GM21529 (cell line): ENCODE data around the gene SCML2.
"Not testable (repeated sequence)": the region's sequence is repeated elsewhere in the genome, so short reads cannot be mapped to it uniquely, and the experiment has no call there.

Experiments
- ATAC-seq: cut with Tn5 transposase; IDR thresholded peaks from one replicate; pipeline ENCODE4 v1.9.1; 2021; ENCODE audit not compliant: unreplicated experiment

SCML2 gene

GRCh38 chrX:18272222-18272621 lies 82.3 kb downstream of the SCML2 start:
- no peak for ATAC-seq

DNA sequence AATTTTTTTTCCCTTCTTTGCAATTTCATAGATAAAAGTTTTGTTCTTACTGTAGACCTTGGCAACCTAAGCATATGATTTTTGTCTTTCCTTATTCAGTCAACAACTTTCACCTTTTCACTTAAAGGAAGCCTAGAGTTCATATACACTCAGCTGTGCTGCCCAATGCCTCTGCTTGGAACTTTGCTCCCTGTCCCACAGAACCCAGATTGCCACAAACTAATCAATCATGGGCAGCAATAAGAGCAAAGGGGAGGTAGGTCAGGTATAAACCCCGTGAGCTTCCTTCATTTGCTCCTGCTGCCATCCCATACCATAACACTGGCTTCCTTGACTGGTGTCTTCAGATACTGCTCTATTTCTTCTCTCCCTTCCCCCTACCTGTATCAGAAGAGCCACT lies 82.8 kb downstream of the SCML2 start:
- ATAC-seq, result no peak

- no peak for ATAC-seq
Measured at GRCh38 chrX:18271309-18271708, 83.2 kb downstream of the SCML2 start.

GRCh38 chrX:18255059-18255458 lies 99.4 kb downstream of the SCML2 start:
- no peak for ATAC-seq

DNA sequence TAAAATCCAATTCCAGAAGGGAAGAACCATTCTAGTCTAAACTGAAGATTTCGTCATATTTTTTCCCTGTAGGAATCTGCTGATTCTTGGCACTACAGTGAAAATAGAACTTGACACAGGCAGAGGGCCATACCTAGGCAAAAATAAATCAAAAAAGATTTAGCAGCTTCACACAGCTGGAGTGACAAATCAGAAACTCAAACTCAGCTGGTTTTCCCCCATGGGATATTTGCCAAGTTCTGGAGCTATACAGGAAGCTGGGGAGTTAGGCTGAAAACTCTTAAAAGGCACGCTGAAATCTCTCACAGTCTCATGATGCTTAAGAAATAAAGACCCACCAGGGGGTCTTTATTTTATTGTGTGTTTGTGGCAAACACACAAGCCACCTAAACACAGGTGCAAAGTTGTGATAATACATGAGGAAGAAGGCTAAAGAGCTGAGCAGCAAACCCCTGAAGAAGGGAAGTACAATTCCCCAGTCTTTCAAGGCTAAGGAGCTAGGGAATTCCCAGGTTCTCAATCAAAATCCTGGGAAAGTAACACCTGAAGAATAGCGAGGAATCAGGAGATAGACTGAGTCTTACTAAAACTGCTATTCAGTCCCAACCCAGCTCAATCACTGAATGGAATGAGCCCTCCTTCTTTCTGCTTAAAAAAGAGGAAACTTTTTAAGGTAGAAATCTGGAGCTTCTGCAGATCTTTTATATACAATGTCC lies 101.7 kb downstream of the SCML2 start:
- ATAC-seq, result no peak

GRCh38 chrX:18229646-18230045 lies 124.8 kb downstream of the SCML2 start:
- not testable (repeated sequence) for ATAC-seq

DNA sequence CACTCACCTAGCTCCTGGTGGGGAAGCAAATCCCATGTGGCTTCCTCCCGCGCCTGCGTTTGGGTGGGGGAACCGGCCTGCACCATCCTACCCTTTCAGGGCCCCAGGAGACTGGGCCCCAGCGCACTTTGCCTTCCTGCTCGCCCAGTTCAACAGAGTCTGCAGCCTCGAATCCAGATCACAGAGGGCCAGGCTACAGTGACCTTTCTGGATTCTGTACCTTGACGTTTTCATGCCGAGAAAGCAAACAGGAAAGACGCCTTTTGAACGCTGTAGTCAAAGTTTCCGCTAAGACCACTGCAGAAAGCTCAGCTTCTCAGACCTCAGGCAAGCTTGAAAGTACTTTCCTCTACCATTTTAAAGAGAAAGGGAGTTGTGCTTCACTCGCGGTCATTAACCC lies 126.4 kb downstream of the SCML2 start:
- no peak for ATAC-seq

- ATAC-seq, result no peak
Measured at GRCh38 chrX:18227458-18227857, 127.0 kb downstream of the SCML2 start.

- ATAC-seq, result no peak
Measured at GRCh38 chrX:18220786-18221185, 133.7 kb downstream of the SCML2 start, which contains the start of gene BEND2. TSS of gene BEND2 (minus strand) at chrX:18220886. CDS start at chrX:18220750, 136 bp downstream.

DNA sequence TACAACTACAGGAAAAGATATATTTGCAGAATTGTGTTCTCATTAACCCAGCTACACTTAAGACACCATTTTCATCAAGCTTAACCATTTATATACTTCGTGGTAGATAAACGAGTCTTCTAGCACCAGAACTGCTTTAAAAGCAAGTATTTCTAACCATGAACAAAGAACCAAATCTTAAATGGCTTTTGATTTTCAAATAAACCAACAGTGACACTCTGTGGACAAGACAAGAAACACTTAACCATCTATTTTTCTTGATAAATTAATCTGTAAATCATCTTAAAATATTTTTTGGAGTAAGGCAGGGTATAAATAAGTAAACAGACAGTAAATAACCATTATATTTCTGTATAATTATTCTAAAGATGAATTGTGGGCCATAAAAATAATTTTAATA lies 144.0 kb downstream of the SCML2 start:
- no peak for ATAC-seq

DNA sequence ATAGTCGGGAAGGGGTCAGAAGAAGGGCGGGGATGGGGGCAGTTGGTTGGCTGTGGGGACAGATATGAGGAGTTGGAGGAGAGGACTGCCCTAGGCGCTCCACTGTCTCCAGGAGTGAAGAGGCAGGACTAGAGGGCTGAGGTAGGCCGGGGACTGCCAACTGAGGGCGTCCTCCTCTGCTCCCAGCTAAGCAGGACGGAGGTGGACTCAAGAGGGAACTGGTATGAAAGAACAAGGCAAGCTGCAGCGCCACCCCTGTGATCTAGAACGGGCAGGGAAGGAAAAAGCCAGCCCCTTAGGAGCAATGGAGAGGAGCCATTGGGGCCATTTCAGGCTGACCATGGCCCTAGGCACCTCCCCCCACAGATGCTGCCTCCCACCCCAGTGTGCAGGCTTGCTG lies 147.8 kb downstream of the SCML2 start:
- no peak for ATAC-seq

DNA sequence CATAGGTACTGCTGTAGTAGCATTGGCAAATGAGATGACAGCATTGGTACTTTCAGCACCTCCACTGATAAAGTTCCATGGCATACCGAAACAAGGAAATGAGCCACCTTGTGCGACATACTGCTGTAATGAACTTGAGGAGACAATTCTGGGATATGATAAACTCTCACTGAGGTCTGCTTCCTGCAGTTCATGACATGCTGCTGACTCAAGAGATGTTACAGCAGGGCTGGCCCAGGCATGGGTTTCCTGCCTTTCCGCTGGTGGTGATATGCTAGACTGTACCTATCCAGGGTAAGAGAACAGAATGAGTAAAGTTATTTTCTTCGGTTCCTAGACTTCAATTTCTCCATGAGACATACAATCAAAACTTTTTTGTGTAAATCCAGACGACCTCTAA lies 150.9 kb downstream of the SCML2 start:
- no peak for ATAC-seq

DNA sequence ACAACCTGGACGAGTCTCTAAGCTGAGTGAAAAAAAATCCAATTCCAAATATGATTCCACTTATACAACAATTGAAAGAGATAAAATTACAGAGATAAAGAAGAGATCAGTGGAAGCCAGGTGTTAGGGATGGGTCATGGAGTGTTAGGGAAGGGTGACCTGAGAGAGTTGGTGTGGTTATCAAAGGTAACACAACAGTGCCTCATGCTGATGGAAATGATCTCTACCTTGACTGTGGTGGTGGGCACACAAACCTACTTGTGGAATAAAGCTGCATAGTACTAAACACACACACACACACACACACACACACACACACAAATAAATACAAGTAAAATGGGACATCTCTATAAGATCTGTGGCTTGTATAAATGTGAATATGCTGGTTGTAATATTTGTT lies 159.8 kb downstream of the SCML2 start:
- ATAC-seq, result no peak
